Pancreas (tissue), 10 donors: ENCODE results near the gene ADAD2. TPM values are rescaled to one million over a fixed set of nuclear protein-coding genes. Genes with fewer than 3 reads are reported as not detected.

Experiments
- ATAC-seq, 4 donors: fragments of 200-7000 bp; cut with Tn5 transposase; one replicate each; pipeline versions ENCODE4 v1.8.0 to v1.9.1; 2020; ENCODE audit warnings: mild to moderate bottlenecking in 4 of 4, moderate library complexity in 4 of 4
- DNase-seq, 6 donors: peaks; one replicate each; pipeline ENCODE4 v3.0.0-alpha.2; 2020
- FAIRE-seq: peaks from 2 replicates; lab custom pipeline; 2012; peaks lifted over from hg19 to GRCh38; lab: Jason Lieb, UNC
- H3K27ac ChIP-seq, 4 donors: fragments of 200-600 bp; sonication (generic); 1 replicate in 3 of 4; 2 replicates in 1 of 4; pipeline versions ENCODE4 v1.5.0 to v1.8.0; 2020
- H3K27me3 ChIP-seq, 4 donors: fragments of 200-600 bp; one replicate each; pipeline ENCODE4 v1.8.0; 2021
- H3K36me3 ChIP-seq, 3 donors: fragments of 200-600 bp; sonication (generic) in 1 of 3; one replicate each; pipeline versions ENCODE4 v1.5.0 to v1.8.0; 2020 to 2021
- H3K4me1 ChIP-seq, 3 donors: fragments of 200-600 bp; one replicate each; pipeline ENCODE4 v1.8.0; 2021
- H3K4me3 ChIP-seq, 4 donors: fragments of 200-600 bp; sonication (generic) in 2 of 4; one replicate each; pipeline versions ENCODE4 v1.5.0 to v1.8.0; 2020 to 2021
- H3K9me3 ChIP-seq, 4 donors: fragments of 200-600 bp; one replicate each; pipeline ENCODE4 v1.8.0; 2021
- WGBS, 2 donors: extraction: QIAGEN DNeasy Blood & Tissue Kit; methylation state at CpG; one replicate each; pipeline ENCODE4 v1.1.7; 2013; 5-methylcytosine and 5-hydroxymethylcytosine counted together
- intact Hi-C, 3 donors: fragments of 100-400 bp; cut with DNase I; formaldehyde crosslinking; loops; one replicate each; pipeline versions ENCODE4 v1.11.1 to v1.14.2; 2022
- polyA plus RNA-seq, 2 donors: library from polyadenylated mRNA; stranded (reverse); fragments of 200-250 nt; gene quantifications; one replicate each; pipeline ENCODE4 v1.2.3, GENCODE V29; 2013
- total RNA-seq, 6 donors: library from RNA; stranded (reverse); fragmentation: NEBNext Ultra II Directional in 4 of 6; extraction: Animal tissue kit (Norgen Biotek cat#: 25700) in 4 of 6; gene quantifications; one replicate each; pipeline versions ENCODE4 v1.2.1 to v1.2.4, GENCODE V29; 2021 to 2023
- TF ChIP-seq, protein P1 (sequence below), 4 donors: fragments of 200-600 bp; sonication (generic) in 3 of 4; IDR thresholded peaks; one replicate each; pipeline versions ENCODE4 v1.5.0 to v1.8.0; 2021; ENCODE audit warnings: antibody characterized with exemption in 4 of 4
- donor health status: healthy with polysubstance abuse.
- donor health status: DM: no; HTN: no; CAD: no; lungs with moderate emphysema.
- donor health status: DM: no; HTN: no; CAD: no.
- donor health status: control.
- donor health status: control.
- donor health status: Bipolar disorder and iron deficiency.
- donor health status: DM: yes; HTN: yes; CAD: no.
- donor health status: DM: no; HTN: no; CAD: no.
- donor health status: DM: no; HTN: no; CAD: no.
- donor health status: DM: yes; HTN: yes; CAD: no.

Gene ADAD2
- under 1 TPM in 2 of 6 donors, not detected in 4; 0.19 to 0.25 TPM for total RNA-seq
- 1 to 10 TPM; 2.4 to 3.8 TPM for polyA plus RNA-seq

GRCh38 chr16:84190731-84191388 is at the start of gene ADAD2:
ADAD2 (plus strand) TSS chr16:84191157; CDS start chr16:84191231, 74 bp downstream.
- H3K9me3 ChIP-seq, result no peaks in the 10 kb centered on the region
- H3K36me3 ChIP-seq, result no peaks in the 10 kb centered on the region
- DNase-seq (peak in 1 of 6 donors; percentile 52), FAIRE-seq (no peak), ATAC-seq (no peak)
- no peak within 1 kb of the TSS for H3K4me3 ChIP-seq
- no peaks in the 10 kb centered on the region for H3K27me3 ChIP-seq
- WGBS, 2 donors, result 85 to 87% methylated on average over 47 of the region's 47 CpGs
- H3K4me1 ChIP-seq, result peaks cover 2 to 4% (median 4%) of the 10 kb centered on the region in 3 donors
- TF ChIP-seq, protein P1, sequence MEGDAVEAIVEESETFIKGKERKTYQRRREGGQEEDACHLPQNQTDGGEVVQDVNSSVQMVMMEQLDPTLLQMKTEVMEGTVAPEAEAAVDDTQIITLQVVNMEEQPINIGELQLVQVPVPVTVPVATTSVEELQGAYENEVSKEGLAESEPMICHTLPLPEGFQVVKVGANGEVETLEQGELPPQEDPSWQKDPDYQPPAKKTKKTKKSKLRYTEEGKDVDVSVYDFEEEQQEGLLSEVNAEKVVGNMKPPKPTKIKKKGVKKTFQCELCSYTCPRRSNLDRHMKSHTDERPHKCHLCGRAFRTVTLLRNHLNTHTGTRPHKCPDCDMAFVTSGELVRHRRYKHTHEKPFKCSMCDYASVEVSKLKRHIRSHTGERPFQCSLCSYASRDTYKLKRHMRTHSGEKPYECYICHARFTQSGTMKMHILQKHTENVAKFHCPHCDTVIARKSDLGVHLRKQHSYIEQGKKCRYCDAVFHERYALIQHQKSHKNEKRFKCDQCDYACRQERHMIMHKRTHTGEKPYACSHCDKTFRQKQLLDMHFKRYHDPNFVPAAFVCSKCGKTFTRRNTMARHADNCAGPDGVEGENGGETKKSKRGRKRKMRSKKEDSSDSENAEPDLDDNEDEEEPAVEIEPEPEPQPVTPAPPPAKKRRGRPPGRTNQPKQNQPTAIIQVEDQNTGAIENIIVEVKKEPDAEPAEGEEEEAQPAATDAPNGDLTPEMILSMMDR (IDR thresholded peaks at IDR 0.05), result no peak
- intact Hi-C loops, result no loop called here
- H3K27ac ChIP-seq, result no peak within 1 kb of the TSS

- Histone ChIP-seq H3K4me1 (no peaks in the 10 kb centered on the region), H3K36me3 (no peaks in the 10 kb centered on the region), H3K27ac (no peak overlapping the region), H3K27me3 (no peaks in the 10 kb centered on the region), H3K4me3 (no peak overlapping the region), H3K9me3 (no peaks in the 10 kb centered on the region)
- DNase-seq (no peak), FAIRE-seq (no peak), ATAC-seq (no peak)
- TF ChIP-seq, protein P1 (IDR thresholded peaks at IDR 0.05), result no peak
- WGBS, 2 donors, result 94 to 97% methylated on average over 1 of the region's 1 CpG
- intact Hi-C loops, result no loop called here
Measured at GRCh38 chr16:84143081-84143480, 47.9 kb upstream of the ADAD2 start.

DNA sequence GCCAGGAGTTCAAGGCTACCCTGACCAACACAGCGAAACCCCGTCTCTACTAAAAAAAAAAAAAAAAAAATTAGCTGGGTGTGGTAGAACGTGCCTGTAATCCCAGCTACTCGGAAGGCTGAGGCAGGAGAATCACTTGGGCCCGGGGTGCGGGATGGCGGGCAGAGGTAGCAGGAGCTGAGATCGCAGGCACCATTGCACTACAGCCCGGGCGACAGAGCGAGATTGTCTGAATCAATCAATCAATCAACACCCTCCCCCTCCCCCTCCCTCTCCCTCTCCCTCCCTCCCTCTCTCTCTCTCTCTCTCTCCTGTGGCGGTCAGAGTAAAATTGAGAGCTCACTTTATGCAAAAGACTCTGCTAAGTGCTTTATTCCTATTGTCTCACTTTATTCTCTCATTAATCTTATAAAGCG is 47.2 kb upstream of the ADAD2 start:
- WGBS, 2 donors, result 20 to 21% methylated on average over 13 of the region's 13 CpGs
- no peaks in the 10 kb centered on the region for H3K4me1 ChIP-seq
- no peak overlapping the region for H3K27ac ChIP-seq

DNA sequence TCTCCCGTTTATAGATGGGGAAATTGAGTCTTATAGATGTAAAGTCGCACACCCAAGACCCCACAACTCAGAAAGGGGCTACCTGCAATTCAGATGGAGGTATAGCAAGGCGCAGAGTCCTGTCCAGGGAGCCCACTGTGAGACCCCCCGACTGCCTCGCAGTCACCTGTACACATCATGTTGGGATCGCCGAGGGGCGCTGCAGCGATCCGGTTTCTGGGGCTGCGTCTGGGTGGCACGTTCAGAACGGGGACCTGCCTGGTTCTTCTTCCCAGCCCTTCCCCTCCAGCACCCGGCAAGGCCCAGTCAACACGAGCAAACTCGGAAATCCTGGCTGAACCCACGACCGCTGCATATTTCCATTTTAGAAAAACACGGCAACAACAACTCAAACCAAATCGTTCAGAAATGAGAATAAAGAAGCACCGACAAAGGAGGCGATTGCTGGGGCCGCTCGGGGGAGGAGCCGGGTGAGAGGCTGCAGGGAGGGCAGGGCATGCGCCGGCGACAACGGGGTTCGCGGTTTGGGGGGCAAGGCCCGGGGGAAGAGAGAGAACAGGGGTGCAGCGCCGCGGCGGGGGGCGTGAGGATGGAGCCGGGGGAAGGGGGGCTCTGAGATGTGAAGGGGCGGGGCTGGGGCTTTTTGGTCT is 46.6 kb upstream of the ADAD2 start:
- H3K4me1 ChIP-seq, result no peaks in the 10 kb centered on the region
- no peaks in the 10 kb centered on the region for H3K9me3 ChIP-seq
- ATAC-seq (peak; percentile 41 to 64 (median 60)), DNase-seq (peak in 5 of 6 donors; percentile 16 to 78 (median 35)), FAIRE-seq (no peak)
- H3K36me3 ChIP-seq, result no peaks in the 10 kb centered on the region
- WGBS, 2 donors, result 1 to 2% methylated on average over 39 of the region's 39 CpGs
- no peaks in the 10 kb centered on the region for H3K27me3 ChIP-seq
- peak overlapping the region; percentile 86 to 95 (median 91) for H3K4me3 ChIP-seq
- intact Hi-C loops, result no loop called here
- peak overlapping the region; percentile 22 to 59 (median 52) for H3K27ac ChIP-seq
- TF ChIP-seq, protein P1 (IDR thresholded peaks at IDR 0.05), result no peak

More for the DNA sequence above, 47.2 kb upstream of the ADAD2 start:
- TF ChIP-seq, protein P1 (IDR thresholded peaks at IDR 0.05), result no peak
- FAIRE-seq (no peak), ATAC-seq (no peak), DNase-seq (no peak)
- Histone ChIP-seq H3K27me3 (no peaks in the 10 kb centered on the region), H3K36me3 (no peaks in the 10 kb centered on the region), H3K9me3 (no peaks in the 10 kb centered on the region), H3K4me3 (peak overlapping the region in 3 of 4 donors; percentile 88 to 95 (median 94))
- intact Hi-C loops, result no loop called here
